GM19099 (cell line): Measurements from ENCODE around the gene TSGA10IP.
A peak's percentile ranks its signal among the peaks of the same experiment; 100 is the strongest.

Experiments
- POLR2A ChIP-seq: IDR thresholded peaks from 3 replicates; pipeline ENCODE4 v1.6.1; 2011; ENCODE audit warnings: low read depth; ENCODE audit not compliant: insufficient read length; ENCODE audit errors: extremely low read depth

TSGA10IP gene

GRCh38 chr11:65912845-65913244, 32.4 kb upstream of the TSGA10IP start:
- no peak for TF ChIP-seq POLR2A

GRCh38 chr11:65915101-65915820, 30.0 kb upstream of the TSGA10IP start:
- TF ChIP-seq POLR2A: no peak

GRCh38 chr11:65915821-65916251, 29.4 kb upstream of the TSGA10IP start:
- TF ChIP-seq POLR2A: no peak

GRCh38 chr11:65916391-65916790, 28.9 kb upstream of the TSGA10IP start:
- no peak for TF ChIP-seq POLR2A

GRCh38 chr11:65917077-65917433, 28.2 kb upstream of the TSGA10IP start:
- no peak for TF ChIP-seq POLR2A

- no peak for TF ChIP-seq POLR2A
Observed at GRCh38 chr11:65917434-65918210, 27.7 kb upstream of the TSGA10IP start.

GRCh38 chr11:65918211-65919140, 26.8 kb upstream of the TSGA10IP start, which contains the start of gene C11orf68:
Gene C11orf68, minus strand, starts transcription at chr11:65919062. Its CDS starts 31 bp downstream, at chr11:65919031.
- peak; percentile 82 for TF ChIP-seq POLR2A

GRCh38 chr11:65919141-65919572, 26.1 kb upstream of the TSGA10IP start, which contains the start of gene DRAP1:
Gene DRAP1, plus strand, starts transcription at chr11:65919426. Its CDS starts 76 bp downstream, at chr11:65919502.
- no peak for TF ChIP-seq POLR2A

GRCh38 chr11:65919573-65920371, 25.5 kb upstream of the TSGA10IP start:
- TF ChIP-seq POLR2A: peak; percentile 22

- TF ChIP-seq POLR2A: no peak
Observed at GRCh38 chr11:65920372-65920802, 24.9 kb upstream of the TSGA10IP start.

GRCh38 chr11:65921033-65921555, 24.2 kb upstream of the TSGA10IP start:
- TF ChIP-seq POLR2A: no peak

GRCh38 chr11:65921876-65922275, 23.4 kb upstream of the TSGA10IP start:
- TF ChIP-seq POLR2A: no peak

- TF ChIP-seq POLR2A: no peak
Observed at GRCh38 chr11:65922565-65922964, 22.7 kb upstream of the TSGA10IP start.

- no peak for TF ChIP-seq POLR2A
Observed at GRCh38 chr11:65925397-65925796, 19.9 kb upstream of the TSGA10IP start.

- peak; percentile 53 for TF ChIP-seq POLR2A
Observed at GRCh38 chr11:65927904-65928397, 17.3 kb upstream of the TSGA10IP start.
